HG02588 (cell line): ENCODE data around the gene PRR16.
"Not testable (repeated sequence)": the region's sequence is repeated elsewhere in the genome, so short reads cannot be mapped to it uniquely, and the experiment has no call there.

Source experiments
- ATAC-seq: cut with Tn5 transposase; IDR thresholded peaks from one replicate; pipeline ENCODE4 v1.9.1; 2021; ENCODE audit warnings: mild to moderate bottlenecking, moderate library complexity; ENCODE audit not compliant: unreplicated experiment

PRR16 gene

GRCh38 chr5:120463991-120464626 is at the start of gene PRR16:
Gene PRR16, plus strand, starts transcription at chr5:120464300.
- peak; percentile 56 for ATAC-seq

- ATAC-seq = no peak
Measured at GRCh38 chr5:120415985-120416384, 48.1 kb upstream of the PRR16 start.

GRCh38 chr5:120419127-120419526 is 45.0 kb upstream of the PRR16 start:
- ATAC-seq = no peak

- not testable (repeated sequence) for ATAC-seq
Measured at GRCh38 chr5:120426633-120427275, 37.3 kb upstream of the PRR16 start.

- ATAC-seq = no peak
Measured at GRCh38 chr5:120430572-120430971, 33.5 kb upstream of the PRR16 start.

- ATAC-seq = no peak
Measured at GRCh38 chr5:120432861-120433260, 31.2 kb upstream of the PRR16 start.

- no peak for ATAC-seq
Measured at GRCh38 chr5:120435129-120435528, 29.0 kb upstream of the PRR16 start.

GRCh38 chr5:120436996-120437395 is 27.1 kb upstream of the PRR16 start:
- no peak for ATAC-seq

GRCh38 chr5:120442694-120443093 is 21.4 kb upstream of the PRR16 start:
- ATAC-seq = no peak

GRCh38 chr5:120443607-120444006 is 20.5 kb upstream of the PRR16 start:
- ATAC-seq = no peak

GRCh38 chr5:120446068-120446492 is 18.0 kb upstream of the PRR16 start:
- ATAC-seq = no peak

GRCh38 chr5:120446901-120447300 is 17.2 kb upstream of the PRR16 start:
- ATAC-seq = no peak

- ATAC-seq = no peak
Measured at GRCh38 chr5:120447706-120448239, 16.3 kb upstream of the PRR16 start.

GRCh38 chr5:120449501-120449900 is 14.6 kb upstream of the PRR16 start:
- no peak for ATAC-seq

- no peak for ATAC-seq
Measured at GRCh38 chr5:120450910-120451309, 13.2 kb upstream of the PRR16 start.

GRCh38 chr5:120451445-120451844 is 12.7 kb upstream of the PRR16 start:
- no peak for ATAC-seq

GRCh38 chr5:120452471-120452870 is 11.6 kb upstream of the PRR16 start:
- ATAC-seq = no peak

- ATAC-seq = no peak
Measured at GRCh38 chr5:120454094-120454798, 9.9 kb upstream of the PRR16 start.

GRCh38 chr5:120456006-120456405 is 8.1 kb upstream of the PRR16 start:
- ATAC-seq = no peak

GRCh38 chr5:120457839-120458507 is 6.1 kb upstream of the PRR16 start:
- peak; percentile 87 for ATAC-seq

GRCh38 chr5:120458508-120458847 is 5.6 kb upstream of the PRR16 start:
- not testable (repeated sequence) for ATAC-seq
